ENCODE results near the gene PSMD11.
"Not testable (repeated sequence)": the region's sequence is repeated elsewhere in the genome, so short reads cannot be mapped to it uniquely, and the experiment has no call there.

GRCh38 chr17:32524553-32524880 lies 80.2 kb downstream of the PSMD11 start:
- not testable (repeated sequence) for TF ChIP-seq EZH2phosphoT487 (IDR thresholded peaks at IDR 0.05; ENCODE audit: insufficient read depth, low read depth); EZH2 (IDR thresholded peaks at IDR 0.05; ENCODE audit: insufficient read depth, poor library complexity, severe bottlenecking)

Measured in GM23248 (cell line).